ENCODE results near the gene ATP5MC2.
"Not testable (repeated sequence)": the region's sequence is repeated elsewhere in the genome, so short reads cannot be mapped to it uniquely, and the experiment has no call there.

ATP5MC2 gene

DNA sequence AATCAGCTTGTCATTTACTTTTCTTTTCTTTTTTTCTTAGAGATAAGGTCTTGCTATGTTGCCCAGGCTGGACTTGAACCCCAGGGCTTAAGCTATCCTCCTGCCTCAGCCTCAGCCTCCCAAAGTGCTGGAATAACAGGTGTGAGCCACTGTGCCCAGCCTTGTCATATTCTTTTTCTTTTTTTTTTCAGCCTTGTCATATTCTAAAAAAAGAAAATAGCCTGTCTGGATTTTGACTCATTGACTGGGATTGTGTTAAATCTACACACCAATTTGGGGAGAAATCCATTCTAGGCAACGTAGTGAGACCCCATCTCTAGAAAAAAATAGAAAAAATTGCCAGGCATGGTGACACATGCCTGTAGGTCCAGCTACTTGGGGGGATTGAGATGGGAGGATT, 24.1 kb downstream of the ATP5MC2 start:
- Histone ChIP-seq H3K27me3 (ENCODE audit: insufficient read depth, poor library complexity, severe bottlenecking) (no peaks in the 10 kb centered on the region), H3K4me3 (replicated peaks; ENCODE audit: insufficient read depth, low read length) (no peak overlapping the region), H3K27ac (replicated peaks) (no peak overlapping the region)
- no peak for DNase-seq (ENCODE audit: low read depth in 1 of 2, low spot score in 1 of 2)
- no peak for TF ChIP-seq POLR2AphosphoS5 (IDR thresholded peaks at IDR 0.05; ENCODE audit: low read depth)
- TF ChIP-seq SPI1 (IDR thresholded peaks at IDR 0.05; ENCODE audit: borderline replicate concordance, low read depth), result no peak
- TF ChIP-seq, protein P1, sequence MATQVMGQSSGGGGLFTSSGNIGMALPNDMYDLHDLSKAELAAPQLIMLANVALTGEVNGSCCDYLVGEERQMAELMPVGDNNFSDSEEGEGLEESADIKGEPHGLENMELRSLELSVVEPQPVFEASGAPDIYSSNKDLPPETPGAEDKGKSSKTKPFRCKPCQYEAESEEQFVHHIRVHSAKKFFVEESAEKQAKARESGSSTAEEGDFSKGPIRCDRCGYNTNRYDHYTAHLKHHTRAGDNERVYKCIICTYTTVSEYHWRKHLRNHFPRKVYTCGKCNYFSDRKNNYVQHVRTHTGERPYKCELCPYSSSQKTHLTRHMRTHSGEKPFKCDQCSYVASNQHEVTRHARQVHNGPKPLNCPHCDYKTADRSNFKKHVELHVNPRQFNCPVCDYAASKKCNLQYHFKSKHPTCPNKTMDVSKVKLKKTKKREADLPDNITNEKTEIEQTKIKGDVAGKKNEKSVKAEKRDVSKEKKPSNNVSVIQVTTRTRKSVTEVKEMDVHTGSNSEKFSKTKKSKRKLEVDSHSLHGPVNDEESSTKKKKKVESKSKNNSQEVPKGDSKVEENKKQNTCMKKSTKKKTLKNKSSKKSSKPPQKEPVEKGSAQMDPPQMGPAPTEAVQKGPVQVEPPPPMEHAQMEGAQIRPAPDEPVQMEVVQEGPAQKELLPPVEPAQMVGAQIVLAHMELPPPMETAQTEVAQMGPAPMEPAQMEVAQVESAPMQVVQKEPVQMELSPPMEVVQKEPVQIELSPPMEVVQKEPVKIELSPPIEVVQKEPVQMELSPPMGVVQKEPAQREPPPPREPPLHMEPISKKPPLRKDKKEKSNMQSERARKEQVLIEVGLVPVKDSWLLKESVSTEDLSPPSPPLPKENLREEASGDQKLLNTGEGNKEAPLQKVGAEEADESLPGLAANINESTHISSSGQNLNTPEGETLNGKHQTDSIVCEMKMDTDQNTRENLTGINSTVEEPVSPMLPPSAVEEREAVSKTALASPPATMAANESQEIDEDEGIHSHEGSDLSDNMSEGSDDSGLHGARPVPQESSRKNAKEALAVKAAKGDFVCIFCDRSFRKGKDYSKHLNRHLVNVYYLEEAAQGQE (IDR thresholded peaks at IDR 0.05; ENCODE audit: insufficient replicate concordance, low read depth), result no peak
- no peak for TF ChIP-seq GABPA (IDR thresholded peaks at IDR 0.05; ENCODE audit: low read depth)
- TF ChIP-seq, protein P2, sequence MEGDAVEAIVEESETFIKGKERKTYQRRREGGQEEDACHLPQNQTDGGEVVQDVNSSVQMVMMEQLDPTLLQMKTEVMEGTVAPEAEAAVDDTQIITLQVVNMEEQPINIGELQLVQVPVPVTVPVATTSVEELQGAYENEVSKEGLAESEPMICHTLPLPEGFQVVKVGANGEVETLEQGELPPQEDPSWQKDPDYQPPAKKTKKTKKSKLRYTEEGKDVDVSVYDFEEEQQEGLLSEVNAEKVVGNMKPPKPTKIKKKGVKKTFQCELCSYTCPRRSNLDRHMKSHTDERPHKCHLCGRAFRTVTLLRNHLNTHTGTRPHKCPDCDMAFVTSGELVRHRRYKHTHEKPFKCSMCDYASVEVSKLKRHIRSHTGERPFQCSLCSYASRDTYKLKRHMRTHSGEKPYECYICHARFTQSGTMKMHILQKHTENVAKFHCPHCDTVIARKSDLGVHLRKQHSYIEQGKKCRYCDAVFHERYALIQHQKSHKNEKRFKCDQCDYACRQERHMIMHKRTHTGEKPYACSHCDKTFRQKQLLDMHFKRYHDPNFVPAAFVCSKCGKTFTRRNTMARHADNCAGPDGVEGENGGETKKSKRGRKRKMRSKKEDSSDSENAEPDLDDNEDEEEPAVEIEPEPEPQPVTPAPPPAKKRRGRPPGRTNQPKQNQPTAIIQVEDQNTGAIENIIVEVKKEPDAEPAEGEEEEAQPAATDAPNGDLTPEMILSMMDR (IDR thresholded peaks at IDR 0.05; ENCODE audit: insufficient read depth, low read length), result no peak

DNA sequence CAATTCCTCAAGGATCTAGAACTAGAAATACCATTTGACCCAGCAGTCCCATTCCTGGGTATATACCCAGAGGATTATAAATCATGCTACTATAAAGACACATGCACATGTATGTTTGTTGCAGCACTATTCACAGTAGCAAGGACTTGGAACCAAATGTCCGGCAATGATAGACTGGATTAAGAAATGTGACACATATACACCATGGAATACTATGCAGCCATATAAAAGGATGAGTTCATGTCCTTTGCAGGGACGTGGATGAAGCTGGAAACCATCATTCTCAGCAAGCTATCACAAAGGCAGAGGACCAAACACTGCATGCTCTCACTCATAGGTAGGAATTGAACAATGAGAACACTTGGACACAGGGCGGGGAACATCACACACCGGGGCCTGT, 29.6 kb downstream of the ATP5MC2 start:
- not testable (repeated sequence) for H3K27ac ChIP-seq (replicated peaks); H3K4me3 ChIP-seq (replicated peaks; ENCODE audit: insufficient read depth, low read length); DNase-seq (ENCODE audit: low read depth in 1 of 2, low spot score in 1 of 2); H3K27me3 ChIP-seq (ENCODE audit: insufficient read depth, poor library complexity, severe bottlenecking)

DNA sequence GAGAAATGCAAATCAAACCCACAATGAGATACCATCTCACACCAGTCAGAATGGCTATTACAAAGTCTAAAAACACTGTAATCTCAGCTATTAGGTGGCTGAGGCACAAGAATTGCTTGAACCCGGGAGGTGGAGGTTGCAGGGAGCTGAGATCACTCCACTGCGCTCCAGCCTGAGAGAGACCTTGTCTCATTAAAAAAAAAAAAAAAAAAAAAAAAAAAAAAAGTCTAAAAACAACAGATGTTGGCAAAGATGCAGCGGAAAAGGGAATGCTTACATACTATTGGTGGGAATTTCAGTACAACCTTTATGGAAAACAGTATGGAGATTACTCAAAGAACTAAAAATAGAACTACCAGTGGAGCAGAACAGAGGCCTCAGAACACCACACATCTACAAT, 30.7 kb downstream of the ATP5MC2 start:
- TF ChIP-seq POLR2AphosphoS5 (IDR thresholded peaks at IDR 0.05; ENCODE audit: low read depth), result no peak
- no peak for TF ChIP-seq GABPA (IDR thresholded peaks at IDR 0.05; ENCODE audit: low read depth)
- TF ChIP-seq, protein P2 (IDR thresholded peaks at IDR 0.05; ENCODE audit: insufficient read depth, low read length), result no peak
- TF ChIP-seq, protein P1 (IDR thresholded peaks at IDR 0.05; ENCODE audit: insufficient replicate concordance, low read depth), result no peak
- no peak for TF ChIP-seq SPI1 (IDR thresholded peaks at IDR 0.05; ENCODE audit: borderline replicate concordance, low read depth)
- no peak for DNase-seq (ENCODE audit: low read depth in 1 of 2, low spot score in 1 of 2)
- H3K27ac ChIP-seq (replicated peaks), result no peak overlapping the region

DNA sequence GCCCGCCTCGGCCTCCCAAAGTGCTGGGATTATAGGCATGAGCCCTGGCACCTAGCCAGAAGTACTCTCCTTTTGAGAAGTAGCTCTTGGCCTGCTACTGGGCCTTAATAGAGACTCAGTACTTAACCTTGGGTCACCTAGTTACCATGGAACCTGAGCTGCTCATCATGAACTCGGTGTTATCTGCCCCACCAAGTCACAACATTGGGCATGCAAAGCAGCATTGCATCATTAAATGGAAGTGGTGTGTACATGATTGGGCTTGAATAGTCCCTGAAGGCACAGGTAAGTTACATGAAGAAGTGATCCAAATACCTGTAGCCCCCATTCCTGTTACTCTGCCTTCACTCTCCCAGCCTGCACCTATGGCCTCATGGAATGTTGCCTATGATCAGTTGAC, 31.8 kb downstream of the ATP5MC2 start:
- H3K27me3 ChIP-seq (ENCODE audit: insufficient read depth, poor library complexity, severe bottlenecking), result no peaks in the 10 kb centered on the region
- TF ChIP-seq POLR2AphosphoS5 (IDR thresholded peaks at IDR 0.05; ENCODE audit: low read depth), result no peak
- TF ChIP-seq, protein P1 (IDR thresholded peaks at IDR 0.05; ENCODE audit: insufficient replicate concordance, low read depth), result no peak
- TF ChIP-seq, protein P2 (IDR thresholded peaks at IDR 0.05; ENCODE audit: insufficient read depth, low read length), result no peak
- TF ChIP-seq GABPA (IDR thresholded peaks at IDR 0.05; ENCODE audit: low read depth), result no peak
- TF ChIP-seq SPI1 (IDR thresholded peaks at IDR 0.05; ENCODE audit: borderline replicate concordance, low read depth), result no peak
- no peak overlapping the region for H3K27ac ChIP-seq (replicated peaks)
- no peak overlapping the region for H3K4me3 ChIP-seq (replicated peaks; ENCODE audit: insufficient read depth, low read length)
- no peak for DNase-seq (ENCODE audit: low read depth in 1 of 2, low spot score in 1 of 2)

More for the DNA sequence above, 30.7 kb downstream of the ATP5MC2 start:
- H3K4me3 ChIP-seq (replicated peaks; ENCODE audit: insufficient read depth, low read length), result no peak overlapping the region
- H3K27me3 ChIP-seq (ENCODE audit: insufficient read depth, poor library complexity, severe bottlenecking), result no peaks in the 10 kb centered on the region
